NCI-H82 (cell line): ENCODE results near the gene CYB561A3.

Experiments used
- DNase-seq: peaks from one replicate; lab custom pipeline; 2025; lab: John Stamatoyannopoulos, UW

CYB561A3 gene

DNA sequence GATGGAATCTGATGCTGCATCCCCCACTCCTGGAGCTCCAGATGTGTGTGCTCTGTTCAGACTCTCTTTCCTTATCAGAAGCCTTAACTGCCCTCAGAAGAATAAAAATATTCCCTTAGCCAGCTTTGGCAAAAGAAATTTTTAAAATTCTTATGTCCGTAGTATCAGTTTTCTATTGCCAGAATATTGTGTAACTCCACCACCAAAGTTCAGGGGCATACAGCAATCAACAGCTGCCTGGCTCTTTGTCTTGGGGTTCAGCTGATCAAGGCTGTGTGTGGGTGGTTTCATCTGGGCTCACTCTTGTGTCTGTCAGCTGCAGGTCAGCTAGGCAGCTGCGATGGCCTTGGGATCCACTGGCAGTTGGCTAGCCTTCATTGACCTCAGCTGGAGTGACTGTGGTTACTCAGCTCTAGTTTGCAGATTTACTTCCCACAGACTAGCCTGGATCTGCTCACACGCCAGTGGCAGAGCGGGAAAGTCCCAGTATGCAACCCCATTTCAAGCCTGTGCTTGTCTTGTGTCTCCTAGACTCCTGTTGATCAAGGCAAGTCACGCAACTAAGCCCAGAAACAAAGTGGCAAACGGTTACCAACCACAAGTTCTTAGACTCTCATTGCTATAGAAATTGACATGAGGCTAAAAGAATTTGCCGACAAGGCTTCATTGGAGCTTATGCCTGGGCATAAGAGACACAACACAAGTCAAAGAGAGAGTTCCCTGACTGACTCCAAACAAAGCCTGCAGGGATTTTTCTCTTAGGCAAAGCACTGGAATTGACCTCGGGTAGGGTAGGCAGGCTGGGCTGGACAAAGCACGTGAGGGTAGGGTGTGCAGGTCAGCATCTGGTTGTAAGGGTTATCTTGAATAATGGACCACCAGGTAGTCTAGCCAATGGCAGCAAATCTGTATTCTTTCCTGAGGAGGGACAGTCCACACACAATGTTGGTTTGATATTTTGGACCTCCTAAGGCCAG lies 8.0 kb upstream of the CYB561A3 start:
- DNase-seq, result no peak

DNA sequence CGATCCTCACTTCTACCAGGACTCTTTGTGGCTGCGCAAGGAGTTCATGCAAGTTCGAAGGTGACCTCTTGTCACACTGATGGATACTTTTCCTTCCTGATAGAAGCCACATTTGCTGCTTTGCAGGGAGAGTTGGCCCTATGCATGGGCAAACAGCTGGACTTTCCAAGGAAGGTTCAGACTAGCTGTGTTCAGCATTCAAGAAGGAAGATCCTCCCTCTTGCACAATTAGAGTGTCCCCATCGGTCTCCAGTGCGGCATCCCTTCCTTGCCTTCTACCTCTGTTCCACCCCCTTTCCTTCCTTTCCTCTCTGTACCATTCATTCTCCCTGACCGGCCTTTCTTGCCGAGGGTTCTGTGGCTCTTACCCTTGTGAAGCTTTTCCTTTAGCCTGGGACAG lies 7.0 kb upstream of the CYB561A3 start:
- DNase-seq, result no peak

DNA sequence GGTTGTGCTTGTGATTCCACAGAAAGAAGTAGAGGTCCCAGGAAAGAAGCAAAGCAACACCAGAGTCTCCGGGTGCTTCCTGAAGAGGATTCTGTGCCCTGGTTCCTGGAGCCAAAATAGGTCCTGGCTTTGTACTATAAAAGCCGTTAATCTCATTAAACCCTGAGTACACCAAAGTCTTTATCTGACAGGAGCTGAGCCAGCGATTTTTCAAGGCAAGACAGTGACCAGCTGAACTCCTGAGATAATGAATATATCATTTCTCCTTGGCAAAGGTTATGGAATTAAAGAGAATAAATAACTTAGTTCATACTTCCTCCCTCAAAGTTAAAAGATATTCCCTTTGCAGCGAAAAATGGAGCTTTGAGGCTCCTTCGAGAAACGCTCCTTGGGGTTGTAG lies 5.7 kb upstream of the CYB561A3 start:
- peak; percentile 84 for DNase-seq

DNA sequence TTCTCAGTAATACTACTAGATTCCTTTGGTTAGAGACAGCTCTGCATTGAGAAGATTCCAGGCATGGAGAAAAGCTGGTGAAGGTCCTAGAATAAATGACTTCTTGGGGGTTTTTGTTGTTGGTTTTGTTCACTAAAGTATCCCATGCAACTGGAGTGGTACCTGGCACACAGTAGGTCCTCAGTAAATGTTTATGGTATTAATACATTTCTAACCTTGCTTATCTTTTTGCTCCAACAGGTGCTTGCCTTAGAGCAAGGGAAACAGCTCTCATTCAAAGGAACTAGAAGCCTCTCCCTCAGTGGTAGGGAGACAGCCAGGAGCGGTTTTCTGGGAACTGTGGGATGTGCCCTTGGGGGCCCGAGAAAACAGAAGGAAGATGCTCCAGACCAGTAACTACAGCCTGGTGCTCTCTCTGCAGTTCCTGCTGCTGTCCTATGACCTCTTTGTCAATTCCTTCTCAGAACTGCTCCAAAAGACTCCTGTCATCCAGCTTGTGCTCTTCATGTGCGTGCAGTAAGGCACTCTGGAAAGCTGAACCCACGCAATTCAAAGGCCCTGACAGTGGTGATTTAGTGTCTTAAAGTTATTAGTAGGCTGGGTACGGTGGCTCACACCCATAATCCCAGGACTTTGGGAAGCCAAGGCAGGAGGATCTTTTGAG lies 2.5 kb upstream of the CYB561A3 start:
- no peak for DNase-seq

DNA sequence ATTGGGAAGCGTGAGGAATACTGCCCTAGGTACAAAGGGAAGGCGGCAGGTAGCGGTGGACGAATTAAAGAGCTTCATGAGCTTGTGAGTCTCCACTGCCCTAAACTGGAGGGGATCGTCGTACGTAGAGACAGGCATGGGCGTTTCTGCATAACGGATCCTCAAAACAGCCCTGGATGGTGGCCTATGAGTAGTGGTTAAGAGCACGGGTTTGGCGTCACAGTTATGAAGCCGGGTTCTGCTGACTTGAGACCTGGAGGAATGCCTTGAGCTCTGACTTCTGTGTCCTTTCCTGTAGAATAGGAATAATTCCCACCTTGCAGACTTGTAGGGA lies 827 bp upstream of the CYB561A3 start:
- DNase-seq, result peak; percentile 66

DNA sequence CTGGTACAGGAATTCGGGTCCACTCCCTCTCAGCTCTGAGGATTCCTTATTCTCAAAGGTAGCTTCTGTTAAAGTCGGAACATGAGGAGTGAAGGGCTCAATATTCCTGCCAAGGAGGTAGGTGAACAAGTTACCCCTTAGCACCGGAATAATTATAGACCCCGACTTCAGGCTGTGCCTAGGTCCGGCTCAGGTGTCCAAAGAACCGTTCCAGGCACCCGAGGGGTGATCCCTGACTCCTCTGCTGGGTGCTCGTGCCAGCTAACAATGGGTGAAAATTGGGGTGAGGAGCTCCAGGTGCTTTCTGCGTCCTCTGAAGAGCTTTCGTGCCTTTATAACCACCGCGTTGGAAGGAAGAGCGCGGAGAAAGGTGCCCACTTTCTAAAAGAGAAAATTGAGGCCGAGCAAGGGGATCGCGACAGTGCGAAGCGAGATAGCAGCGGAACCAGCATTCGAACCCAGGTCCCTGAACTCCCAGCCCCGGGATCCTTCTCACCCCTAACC lies 393 bp downstream of the CYB561A3 start:
- DNase-seq, result no peak

DNA sequence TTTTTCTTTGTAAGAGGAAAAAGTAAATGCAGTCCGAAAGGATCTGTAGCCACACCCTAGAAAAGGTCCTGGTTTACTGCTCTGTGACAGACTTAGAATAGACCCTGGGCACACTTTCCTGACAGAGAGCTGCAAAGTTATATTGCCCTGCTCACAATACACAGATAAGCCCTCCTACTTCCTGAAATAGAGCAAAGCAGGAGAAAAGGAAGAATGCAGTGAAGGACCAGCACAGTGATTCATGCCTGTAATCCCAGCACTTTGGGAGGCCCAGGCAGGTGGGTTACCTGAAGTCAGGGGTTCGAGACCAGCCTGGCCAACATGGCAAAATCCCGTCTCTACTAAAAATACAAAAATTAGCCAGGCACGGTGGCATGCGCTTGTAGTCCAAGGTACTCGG lies 2.2 kb downstream of the CYB561A3 start:
- DNase-seq, result no peak

DNA sequence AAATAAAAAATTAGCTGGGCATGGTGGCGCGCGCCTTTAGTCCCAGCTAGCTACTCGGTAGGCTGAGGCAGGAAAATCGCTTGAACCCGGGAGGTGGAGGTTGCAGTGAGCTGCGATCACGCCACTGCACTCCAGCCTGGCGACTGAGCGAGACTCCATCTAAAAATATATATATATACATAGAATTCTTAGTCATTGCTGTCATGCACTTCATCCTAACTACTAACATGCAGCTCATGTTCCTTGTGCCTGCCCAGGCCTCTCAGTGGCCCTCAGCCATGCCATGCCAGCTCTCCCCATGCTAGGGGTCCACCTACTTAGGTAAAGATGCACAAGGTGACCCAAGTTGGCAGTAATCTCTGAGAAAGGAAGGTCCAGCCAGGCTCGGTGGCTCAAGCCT lies 3.1 kb downstream of the CYB561A3 start:
- no peak for DNase-seq

DNA sequence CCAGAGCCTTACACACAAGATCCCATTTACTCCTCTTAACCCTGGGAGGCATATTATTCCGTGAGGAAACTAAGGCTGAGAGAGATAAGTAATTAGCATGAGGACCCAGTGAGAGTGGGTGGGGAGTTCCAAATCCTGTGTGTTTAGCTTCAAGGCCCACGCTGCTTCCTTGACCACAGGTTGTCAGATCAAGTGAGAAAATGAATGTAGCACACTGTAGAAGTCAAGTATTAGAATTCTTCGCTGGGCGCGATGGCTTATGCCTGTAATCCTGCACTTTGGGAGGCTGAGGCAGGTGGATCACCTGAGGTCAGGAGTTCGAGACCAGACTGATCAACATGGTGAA lies 3.8 kb downstream of the CYB561A3 start:
- DNase-seq, result no peak

DNA sequence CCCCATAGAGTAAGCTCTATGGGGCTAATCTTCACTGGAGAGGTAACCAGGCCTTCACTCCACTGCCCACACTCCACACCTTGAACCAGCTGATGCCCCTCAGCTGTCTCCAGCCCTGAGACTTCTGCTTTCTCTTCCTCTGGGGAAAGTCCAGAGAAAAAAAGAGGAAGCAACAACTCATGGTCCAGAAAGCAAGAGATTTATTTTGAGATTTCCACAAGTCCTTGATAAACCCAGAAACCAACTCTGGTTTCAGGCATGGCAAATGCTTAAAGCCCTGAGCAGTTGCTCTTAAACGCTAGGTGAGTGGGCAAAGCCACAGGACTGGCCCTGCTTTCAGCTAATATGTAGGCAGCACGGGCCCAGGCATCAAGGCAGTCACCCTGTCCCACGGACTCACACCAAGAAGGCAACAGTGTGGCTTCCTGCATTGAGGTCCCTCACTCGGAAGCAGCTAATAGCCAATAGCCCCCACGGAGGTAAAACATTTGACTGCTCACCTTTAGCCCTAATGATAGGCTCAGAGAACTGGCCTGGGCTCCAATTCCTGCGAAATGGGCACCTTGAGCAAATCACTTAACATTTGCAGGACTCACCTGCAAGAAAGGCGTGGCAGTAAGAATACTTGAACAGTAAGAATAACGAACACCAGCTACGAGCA lies 4.3 kb downstream of the CYB561A3 start:
- DNase-seq, result no peak

DNA sequence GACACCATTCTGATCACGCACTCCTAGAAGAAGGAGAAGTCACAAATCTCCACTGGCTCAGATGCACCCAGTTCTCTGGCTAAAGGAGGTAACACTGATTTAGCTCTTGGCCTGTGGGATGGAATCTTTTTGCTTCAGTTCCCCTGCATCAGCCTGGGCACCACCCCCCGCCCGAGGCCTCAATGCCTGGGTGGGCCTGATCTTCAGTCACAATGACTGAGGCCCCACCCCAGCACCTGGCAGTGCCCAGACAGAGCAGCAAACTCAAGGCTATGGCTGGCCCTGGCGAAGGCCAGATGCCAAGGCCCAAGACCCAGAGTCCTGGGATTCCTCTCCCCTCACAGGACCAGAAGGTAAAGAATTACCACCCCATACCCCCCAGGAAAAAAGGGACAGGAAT lies 5.0 kb downstream of the CYB561A3 start:
- DNase-seq, result no peak

DNA sequence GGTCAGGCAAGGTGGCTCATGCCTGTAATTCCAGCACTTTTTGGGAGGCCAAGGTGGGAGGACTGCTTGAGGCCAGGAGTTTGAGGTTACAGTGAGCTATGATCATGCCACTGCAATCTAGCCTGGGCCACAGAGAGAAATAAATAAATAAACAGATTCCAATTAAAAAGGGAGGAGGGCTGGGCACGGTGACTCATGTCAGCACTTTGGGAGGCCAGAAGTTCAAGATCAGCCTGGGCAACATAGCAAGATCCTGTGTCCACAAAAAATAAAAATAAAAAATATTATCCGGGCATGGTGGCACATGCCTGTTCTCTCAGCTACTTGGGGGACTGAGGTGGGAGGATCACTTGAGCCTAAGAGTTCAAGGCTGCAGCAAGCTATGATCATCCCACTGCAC lies 7.5 kb downstream of the CYB561A3 start:
- no peak for DNase-seq

DNA sequence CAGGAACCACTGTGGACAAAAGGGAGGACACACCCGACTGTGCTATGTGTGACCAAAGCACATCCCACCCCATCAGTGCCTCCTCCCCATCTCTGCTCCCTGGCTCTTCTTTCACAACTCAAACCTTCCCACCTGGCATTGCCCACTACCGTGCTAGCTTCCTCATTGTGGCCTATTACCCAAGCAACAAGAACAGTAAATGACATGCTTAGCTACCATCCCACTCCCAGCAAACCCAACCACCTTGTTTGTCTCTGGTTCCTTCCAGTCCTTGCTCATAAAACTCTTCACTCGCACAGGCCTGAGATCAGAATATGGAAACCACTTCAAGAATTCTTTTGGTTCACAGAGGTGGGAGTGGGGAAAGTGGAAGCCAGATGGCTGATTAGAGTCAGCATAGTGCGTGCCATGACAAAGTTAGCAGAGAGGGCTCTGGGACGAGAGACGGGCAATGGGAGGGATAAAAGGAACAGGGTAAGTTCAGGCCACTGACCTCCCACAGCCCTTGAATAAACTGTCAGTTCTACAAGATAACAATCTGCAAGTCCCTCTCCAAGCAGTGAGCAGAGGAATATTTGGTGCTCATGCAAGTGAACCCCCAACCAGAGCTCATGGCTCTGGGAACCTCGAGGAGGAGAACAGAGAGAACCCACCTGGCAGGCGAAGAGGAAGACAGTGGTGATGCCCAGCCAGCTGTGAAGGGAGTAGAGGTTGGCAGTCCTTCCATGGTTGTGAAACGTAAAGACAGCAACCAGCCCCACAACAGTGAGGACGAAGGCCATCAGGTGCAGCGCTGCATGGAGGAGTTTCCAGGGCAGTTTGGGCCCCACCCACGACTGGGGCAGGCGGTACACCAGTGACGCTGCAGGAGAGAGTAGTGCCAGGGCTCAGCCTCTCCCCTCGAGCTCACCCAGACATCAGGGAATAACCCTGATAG lies 8.3 kb downstream of the CYB561A3 start:
- DNase-seq, result no peak

DNA sequence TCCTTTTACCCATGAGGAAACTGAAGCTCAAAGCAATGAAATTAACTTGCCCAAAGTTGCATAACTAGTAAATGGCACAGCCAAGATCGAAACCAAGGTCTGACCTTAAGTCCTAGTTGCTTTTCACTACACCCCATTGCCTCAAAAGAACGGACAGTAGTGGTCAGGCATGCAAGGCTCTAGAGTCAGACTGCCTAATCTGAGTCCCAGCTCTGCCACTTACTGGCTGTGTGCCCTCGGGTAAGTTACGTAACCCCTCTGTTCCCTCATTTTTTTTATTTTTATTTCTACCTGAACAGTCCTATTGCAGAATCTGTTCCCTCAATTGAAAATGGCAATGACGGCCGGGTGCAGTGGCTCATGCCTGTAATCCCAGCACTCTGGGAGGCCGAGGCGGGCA lies 9.6 kb downstream of the CYB561A3 start:
- DNase-seq, result no peak

DNA sequence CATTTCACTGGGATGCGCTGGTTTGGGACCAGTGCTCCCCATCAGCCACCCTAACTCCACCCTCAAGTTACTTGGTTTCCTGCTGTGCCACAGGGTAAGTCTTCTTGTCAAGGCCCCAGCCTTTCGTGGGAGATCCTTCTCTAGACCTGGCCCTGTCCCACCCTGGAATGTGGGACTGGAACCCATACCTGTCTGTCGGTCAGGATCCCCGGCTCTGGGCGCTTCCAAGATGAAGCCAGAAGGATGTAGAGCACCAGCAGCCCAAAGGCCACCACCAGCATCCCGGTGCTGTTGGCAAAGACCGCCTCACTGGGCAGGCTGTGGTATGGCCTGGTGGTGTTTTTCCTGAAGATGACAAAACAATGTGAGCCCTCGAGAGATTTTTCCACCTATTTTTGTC lies 10.9 kb downstream of the CYB561A3 start:
- no peak for DNase-seq

DNA sequence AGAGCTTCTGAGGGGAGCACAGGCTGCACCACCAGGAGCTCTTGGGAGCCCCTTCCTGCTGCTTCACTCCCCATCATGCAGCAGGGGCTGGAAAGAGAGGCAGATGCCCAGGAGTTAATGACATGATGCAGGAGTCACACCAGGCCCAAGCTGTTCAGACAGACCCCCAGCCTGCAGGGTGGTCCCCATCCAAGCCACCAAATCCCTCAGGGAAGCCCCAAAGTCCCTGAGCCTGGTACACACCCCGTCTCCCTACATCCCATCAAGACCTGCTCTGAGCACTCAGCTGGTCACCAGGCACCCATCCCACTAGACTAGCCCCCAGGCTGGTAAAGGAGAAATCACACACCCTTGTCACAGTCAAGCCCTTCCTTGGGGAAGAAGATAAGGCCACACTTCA lies 11.3 kb downstream of the CYB561A3 start:
- no peak for DNase-seq

DNA sequence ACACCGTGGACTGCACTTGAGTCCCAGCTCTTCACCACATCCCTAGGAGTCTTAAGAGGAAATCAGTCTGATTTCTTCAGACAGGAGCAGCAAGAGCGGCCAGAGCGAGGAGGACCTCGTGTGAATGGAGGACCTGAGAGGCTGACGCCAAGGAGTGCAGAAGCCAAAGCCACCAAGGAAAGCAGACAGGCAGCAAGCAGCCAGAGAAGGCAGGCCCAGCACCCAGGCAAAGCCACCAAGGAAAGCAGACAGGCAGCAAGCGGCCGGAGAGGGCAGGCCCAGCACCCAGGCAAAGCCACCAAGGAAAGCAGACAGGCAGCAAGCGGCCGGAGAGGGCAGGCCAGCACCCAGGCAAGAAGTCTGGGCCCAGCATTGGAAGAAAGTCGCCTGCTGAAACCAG lies 11.8 kb downstream of the CYB561A3 start:
- no peak for DNase-seq

DNA sequence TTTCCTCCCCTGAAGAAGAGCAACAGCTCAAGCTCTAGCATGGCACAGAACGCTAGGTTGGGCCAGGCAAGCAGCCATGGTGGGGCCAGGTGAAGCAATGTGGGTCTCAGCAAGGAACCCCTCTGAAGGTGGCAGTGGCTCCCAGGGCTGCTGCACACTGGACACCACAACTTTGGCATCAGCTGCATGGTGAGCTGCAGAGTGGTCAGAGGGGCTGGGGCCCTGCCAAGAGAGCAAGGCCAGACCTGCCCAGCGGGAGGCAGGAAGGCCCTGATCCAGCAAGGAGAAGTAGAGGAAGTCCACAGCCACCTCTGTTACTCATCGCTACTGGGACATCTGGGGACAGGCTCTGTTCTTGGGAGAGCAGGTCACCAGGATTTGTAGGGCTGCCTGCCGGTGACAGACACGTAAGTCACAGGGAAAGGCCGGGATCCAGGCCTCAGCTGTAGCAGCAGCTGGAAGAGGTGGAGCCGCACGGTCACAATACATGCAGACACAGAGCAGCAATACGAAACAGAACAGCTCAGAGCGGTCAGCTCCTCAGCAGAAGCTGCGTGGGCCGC lies 12.4 kb downstream of the CYB561A3 start:
- DNase-seq, result no peak

DNA sequence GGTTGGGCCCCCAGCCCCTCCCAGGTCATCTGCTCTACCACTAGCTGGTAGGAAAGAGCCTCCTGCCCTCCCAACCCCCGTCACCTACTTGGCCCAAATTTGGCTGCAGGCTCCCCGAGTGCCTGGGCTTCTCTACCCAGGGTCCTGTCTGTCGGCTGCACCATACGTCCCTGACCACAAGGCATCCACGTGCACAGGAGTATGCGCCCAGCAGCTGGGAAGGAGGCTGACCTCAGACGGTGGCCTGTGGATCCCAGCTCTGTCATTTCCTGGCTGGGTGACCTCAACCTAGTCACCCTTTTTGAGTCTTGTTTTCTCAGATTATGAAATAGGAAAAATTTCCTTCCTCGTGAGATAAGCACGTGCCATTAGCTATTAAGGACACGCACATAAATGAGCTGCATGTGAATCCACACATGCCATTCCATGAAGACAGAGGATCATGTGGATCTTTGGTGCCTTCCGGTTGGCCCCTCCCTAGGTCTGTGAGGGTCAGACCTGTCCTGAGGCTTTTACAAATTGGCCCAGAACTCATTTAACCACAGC lies 13.7 kb downstream of the CYB561A3 start:
- DNase-seq, result no peak

DNA sequence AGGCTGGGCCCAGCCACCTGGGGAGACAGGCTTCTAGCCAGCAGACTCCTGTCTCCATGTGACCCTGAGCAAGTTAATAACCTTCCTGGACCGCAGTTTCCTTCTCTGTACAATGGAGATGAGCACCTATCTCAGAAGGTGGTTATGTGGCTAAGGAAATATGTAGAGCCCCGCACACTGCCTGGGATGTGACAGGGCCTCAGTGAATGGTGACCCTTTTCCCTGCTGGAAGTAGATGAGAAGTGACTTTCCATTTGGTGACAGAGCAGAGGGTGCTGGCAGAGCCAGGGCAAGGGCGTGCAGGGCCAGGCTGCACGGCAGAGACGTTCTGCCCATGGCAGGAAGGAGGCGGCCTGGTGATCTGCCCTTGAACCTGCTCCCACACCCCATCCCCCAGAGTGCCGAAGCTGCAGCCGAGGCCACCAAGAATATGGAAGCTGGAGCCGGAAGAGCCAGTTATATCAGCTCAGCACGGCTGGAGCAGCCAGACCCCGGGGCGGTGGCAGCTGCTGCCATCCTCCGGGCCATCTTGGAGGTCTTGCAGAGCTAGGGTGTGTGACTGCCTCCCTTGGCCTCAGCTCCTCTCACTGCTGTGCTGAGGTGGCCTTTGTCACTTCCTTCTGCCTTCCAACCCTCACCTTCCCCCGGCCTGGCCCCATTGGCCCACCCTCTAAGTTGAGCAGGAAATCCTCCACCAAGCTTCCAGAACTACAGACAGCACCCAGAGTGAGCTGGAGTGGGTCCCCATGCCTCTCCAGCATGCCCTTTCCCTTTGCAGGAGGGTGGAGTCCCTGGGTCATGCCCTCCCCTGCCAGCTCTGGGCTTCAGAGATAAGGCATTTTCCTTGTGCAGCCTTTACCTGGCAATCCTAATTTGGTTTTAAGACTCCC lies 15.5 kb downstream of the CYB561A3 start:
- DNase-seq, result no peak
